Ecto neural progenitor cell (in vitro differentiated cells): ENCODE data around the gene FBXL17.

ENCODE experiments used
- DNase-seq: peaks from one replicate; pipeline ENCODE4 v3.0.0-alpha.2; 2018; ENCODE audit warnings: low spot score

The FBXL17 gene

GRCh38 chr5:107997338-107997980 is 384.4 kb downstream of the FBXL17 start:
- no peak for DNase-seq

- DNase-seq = no peak
Observed at GRCh38 chr5:107993341-107993740, 388.6 kb downstream of the FBXL17 start.

- no peak for DNase-seq
Observed at GRCh38 chr5:107990881-107991810, 390.8 kb downstream of the FBXL17 start.

GRCh38 chr5:107985144-107985543 is 396.8 kb downstream of the FBXL17 start:
- DNase-seq = no peak

GRCh38 chr5:107982703-107983425 is 399.0 kb downstream of the FBXL17 start:
- DNase-seq = no peak

GRCh38 chr5:107980923-107981692 is 400.8 kb downstream of the FBXL17 start:
- DNase-seq = no peak

- no peak for DNase-seq
Observed at GRCh38 chr5:107979900-107980299, 402.0 kb downstream of the FBXL17 start.

GRCh38 chr5:107979291-107979690 is 402.6 kb downstream of the FBXL17 start:
- DNase-seq = no peak

GRCh38 chr5:107977550-107978071 is 404.3 kb downstream of the FBXL17 start:
- DNase-seq = no peak

- no peak for DNase-seq
Observed at GRCh38 chr5:107975568-107975967, 406.3 kb downstream of the FBXL17 start.

- no peak for DNase-seq
Observed at GRCh38 chr5:107971846-107972245, 410.1 kb downstream of the FBXL17 start.

- DNase-seq = no peak
Observed at GRCh38 chr5:107969847-107970246, 412.1 kb downstream of the FBXL17 start.

- no peak for DNase-seq
Observed at GRCh38 chr5:107968998-107969397, 412.9 kb downstream of the FBXL17 start.

- DNase-seq = no peak
Observed at GRCh38 chr5:107968406-107968843, 413.5 kb downstream of the FBXL17 start.

GRCh38 chr5:107966201-107966600 is 415.7 kb downstream of the FBXL17 start:
- DNase-seq = no peak

GRCh38 chr5:107964722-107965121 is 417.2 kb downstream of the FBXL17 start:
- DNase-seq = no peak

GRCh38 chr5:107959573-107960279 is 422.2 kb downstream of the FBXL17 start:
- DNase-seq = no peak

- DNase-seq = no peak
Observed at GRCh38 chr5:107958861-107959260, 423.0 kb downstream of the FBXL17 start.

- DNase-seq = no peak
Observed at GRCh38 chr5:107958432-107958831, 423.5 kb downstream of the FBXL17 start.

- DNase-seq = no peak
Observed at GRCh38 chr5:107957051-107957450, 424.8 kb downstream of the FBXL17 start.

- no peak for DNase-seq
Observed at GRCh38 chr5:107955321-107955720, 426.6 kb downstream of the FBXL17 start.
